Neural cell (in vitro differentiated cells): Measurements from ENCODE around the gene TOP1. TPM values are rescaled to one million over a fixed set of nuclear protein-coding genes. Genes with fewer than 3 reads are reported as not detected.

Experiments
- H2AFZ ChIP-seq: fragments of 200-600, 300-800 bp; sonication (generic), shearing (Covaris generic); 2 replicates; pipeline ENCODE4 v1.6.0; 2014; ENCODE audit warnings: low read depth, mild to moderate bottlenecking, antibody characterized with exemption, low read length, moderate library complexity
- H3F3A ChIP-seq: fragments of 200-600 bp; shearing (Covaris generic); 2 replicates; pipeline ENCODE4 v1.6.1; 2016; ENCODE audit warnings: mild to moderate bottlenecking, moderate library complexity, mixed read lengths, antibody characterized with exemption, low read length; ENCODE audit not compliant: insufficient read depth, poor library complexity, severe bottlenecking
- H3K27ac ChIP-seq: fragments of 200-600, 300-800 bp; sonication (generic), shearing (Covaris generic); 2 replicates; pipeline ENCODE4 v1.5.1; 2014; ENCODE audit warnings: mild to moderate bottlenecking, low read length, moderate library complexity
- H3K27me3 ChIP-seq: fragments of 300-800, 200-600 bp; sonication (generic), shearing (Covaris generic); 2 replicates; pipeline ENCODE4 v1.6.0; 2014; ENCODE audit warnings: mild to moderate bottlenecking, low read depth, low read length, moderate library complexity; ENCODE audit not compliant: insufficient read depth
- H3K36me3 ChIP-seq: fragments of 300-800, 200-600 bp; sonication (generic), shearing (Covaris generic); 2 replicates; pipeline ENCODE4 v1.5.1; 2014; ENCODE audit warnings: mild to moderate bottlenecking, antibody characterized with exemption, low read length, moderate library complexity; ENCODE audit not compliant: insufficient read depth
- H3K4me2 ChIP-seq: fragments of 300-800, 200-600 bp; sonication (generic), shearing (Covaris generic); 2 replicates; pipeline ENCODE4 v1.6.0; 2014; ENCODE audit warnings: mild to moderate bottlenecking, low read length
- H3K4me3 ChIP-seq: fragments of 300-800, 200-600 bp; sonication (generic), shearing (Covaris generic); 2 replicates; pipeline ENCODE4 v1.5.1; 2014; ENCODE audit warnings: mild to moderate bottlenecking, low read length, moderate library complexity
- H3K79me2 ChIP-seq: fragments of 200-600 bp; shearing (Covaris generic); replicated peaks from 2 replicates; pipeline ENCODE4 v1.6.0; 2014; ENCODE audit warnings: mild to moderate bottlenecking, low read length, moderate library complexity; ENCODE audit not compliant: insufficient read depth
- H3K9ac ChIP-seq: fragments of 300-800, 200-600 bp; sonication (generic), shearing (Covaris generic); 2 replicates; pipeline ENCODE4 v1.6.1; 2016; ENCODE audit warnings: mild to moderate bottlenecking, low read length, mixed read lengths
- H3K9me2 ChIP-seq: fragments of 200-600 bp; shearing (Covaris generic); 2 replicates; pipeline ENCODE4 v1.6.1; 2016; ENCODE audit warnings: mild to moderate bottlenecking, low read length, mixed read lengths; ENCODE audit not compliant: insufficient read depth
- H3K9me3 ChIP-seq: fragments of 200-600, 300-800 bp; sonication (generic), shearing (Covaris generic); 2 replicates; pipeline ENCODE4 v1.6.1; 2016; ENCODE audit warnings: mild to moderate bottlenecking, mixed run types, low read length, moderate library complexity, mixed read lengths
- H4K20me1 ChIP-seq: fragments of 200-600 bp; shearing (Covaris generic); 2 replicates; pipeline ENCODE4 v1.6.1; 2016; ENCODE audit warnings: mild to moderate bottlenecking, mixed run types; ENCODE audit not compliant: insufficient read depth
- EP300 ChIP-seq: fragments of 450-650 bp; conservative IDR thresholded peaks from 2 replicates; pipeline ENCODE4 v1.6.1; 2014; ENCODE audit warnings: antibody characterized with exemption, mild to moderate bottlenecking, moderate library complexity; ENCODE audit not compliant: poor library complexity, severe bottlenecking
- EZH2 ChIP-seq: fragments of 200-600, 300-800 bp; shearing (Covaris generic), sonication (generic); IDR thresholded peaks from 2 replicates; pipeline ENCODE4 v1.6.1; 2014; ENCODE audit warnings: antibody characterized with exemption, low read length, borderline replicate concordance, mild to moderate bottlenecking; ENCODE audit not compliant: insufficient read depth, poor library complexity, severe bottlenecking
- MXI1 ChIP-seq: fragments of 450-650 bp; conservative IDR thresholded peaks from 2 replicates; pipeline ENCODE4 v1.6.1; 2014; ENCODE audit warnings: antibody characterized with exemption, mild to moderate bottlenecking; ENCODE audit not compliant: poor library complexity, severe bottlenecking
- POLR2AphosphoS5 ChIP-seq: IDR thresholded peaks from 2 replicates; pipeline ENCODE4 v1.6.1; 2012
- SMC3 ChIP-seq: fragments of 450-650 bp; conservative IDR thresholded peaks from 2 replicates; pipeline ENCODE4 v1.6.1; 2014; ENCODE audit warnings: antibody characterized with exemption, mild to moderate bottlenecking, moderate library complexity; ENCODE audit not compliant: poor library complexity
- TAF1 ChIP-seq: IDR thresholded peaks from 2 replicates; pipeline ENCODE4 v1.6.1; 2012; ENCODE audit warnings: low read depth
- polyA plus RNA-seq: library from polyadenylated mRNA; depleted of rRNA; stranded (reverse); fragments of >200 nt; gene quantifications from 2 replicates; pipeline ENCODE4 v1.2.3, GENCODE V29; 2014
- TF ChIP-seq, protein P1 (sequence below): IDR thresholded peaks from 2 replicates; pipeline ENCODE4 v1.6.1; 2012; ENCODE audit warnings: borderline replicate concordance
- TF ChIP-seq, protein P2 (sequence below): fragments of 450-650 bp; IDR thresholded peaks from 2 replicates; pipeline ENCODE4 v1.5.1; 2014; ENCODE audit warnings: antibody characterized with exemption, mild to moderate bottlenecking, moderate library complexity; ENCODE audit not compliant: poor library complexity, severe bottlenecking

The TOP1 gene
- polyA plus RNA-seq, 1 donor from 2014 or later: 33.2 TPM

DNA sequence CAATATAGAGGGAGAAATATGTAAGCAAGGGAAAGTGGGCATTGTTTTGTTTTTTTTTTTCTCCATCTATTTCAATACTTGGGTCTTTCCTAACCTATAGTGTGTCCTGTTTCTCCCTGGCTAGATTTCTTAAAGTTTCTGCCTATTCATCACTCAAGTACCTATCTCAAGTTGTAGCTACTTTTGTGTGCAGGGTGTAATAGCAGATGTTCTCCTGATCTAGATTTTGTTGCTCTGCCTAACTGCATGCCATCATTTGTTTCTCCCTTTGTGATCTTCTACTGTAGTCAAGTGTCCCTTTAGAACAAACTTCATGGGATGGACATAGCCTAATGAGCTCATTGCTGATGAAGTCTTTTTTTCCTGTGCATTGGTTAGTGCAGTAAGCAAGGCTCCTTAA, 45.8 kb downstream of the TOP1 start:
- TF ChIP-seq, protein P1, sequence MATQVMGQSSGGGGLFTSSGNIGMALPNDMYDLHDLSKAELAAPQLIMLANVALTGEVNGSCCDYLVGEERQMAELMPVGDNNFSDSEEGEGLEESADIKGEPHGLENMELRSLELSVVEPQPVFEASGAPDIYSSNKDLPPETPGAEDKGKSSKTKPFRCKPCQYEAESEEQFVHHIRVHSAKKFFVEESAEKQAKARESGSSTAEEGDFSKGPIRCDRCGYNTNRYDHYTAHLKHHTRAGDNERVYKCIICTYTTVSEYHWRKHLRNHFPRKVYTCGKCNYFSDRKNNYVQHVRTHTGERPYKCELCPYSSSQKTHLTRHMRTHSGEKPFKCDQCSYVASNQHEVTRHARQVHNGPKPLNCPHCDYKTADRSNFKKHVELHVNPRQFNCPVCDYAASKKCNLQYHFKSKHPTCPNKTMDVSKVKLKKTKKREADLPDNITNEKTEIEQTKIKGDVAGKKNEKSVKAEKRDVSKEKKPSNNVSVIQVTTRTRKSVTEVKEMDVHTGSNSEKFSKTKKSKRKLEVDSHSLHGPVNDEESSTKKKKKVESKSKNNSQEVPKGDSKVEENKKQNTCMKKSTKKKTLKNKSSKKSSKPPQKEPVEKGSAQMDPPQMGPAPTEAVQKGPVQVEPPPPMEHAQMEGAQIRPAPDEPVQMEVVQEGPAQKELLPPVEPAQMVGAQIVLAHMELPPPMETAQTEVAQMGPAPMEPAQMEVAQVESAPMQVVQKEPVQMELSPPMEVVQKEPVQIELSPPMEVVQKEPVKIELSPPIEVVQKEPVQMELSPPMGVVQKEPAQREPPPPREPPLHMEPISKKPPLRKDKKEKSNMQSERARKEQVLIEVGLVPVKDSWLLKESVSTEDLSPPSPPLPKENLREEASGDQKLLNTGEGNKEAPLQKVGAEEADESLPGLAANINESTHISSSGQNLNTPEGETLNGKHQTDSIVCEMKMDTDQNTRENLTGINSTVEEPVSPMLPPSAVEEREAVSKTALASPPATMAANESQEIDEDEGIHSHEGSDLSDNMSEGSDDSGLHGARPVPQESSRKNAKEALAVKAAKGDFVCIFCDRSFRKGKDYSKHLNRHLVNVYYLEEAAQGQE: no peak
- TF ChIP-seq MXI1: no peak
- no peak for TF ChIP-seq EP300
- no peak for TF ChIP-seq TAF1
- TF ChIP-seq SMC3: no peak
- TF ChIP-seq, protein P2, sequence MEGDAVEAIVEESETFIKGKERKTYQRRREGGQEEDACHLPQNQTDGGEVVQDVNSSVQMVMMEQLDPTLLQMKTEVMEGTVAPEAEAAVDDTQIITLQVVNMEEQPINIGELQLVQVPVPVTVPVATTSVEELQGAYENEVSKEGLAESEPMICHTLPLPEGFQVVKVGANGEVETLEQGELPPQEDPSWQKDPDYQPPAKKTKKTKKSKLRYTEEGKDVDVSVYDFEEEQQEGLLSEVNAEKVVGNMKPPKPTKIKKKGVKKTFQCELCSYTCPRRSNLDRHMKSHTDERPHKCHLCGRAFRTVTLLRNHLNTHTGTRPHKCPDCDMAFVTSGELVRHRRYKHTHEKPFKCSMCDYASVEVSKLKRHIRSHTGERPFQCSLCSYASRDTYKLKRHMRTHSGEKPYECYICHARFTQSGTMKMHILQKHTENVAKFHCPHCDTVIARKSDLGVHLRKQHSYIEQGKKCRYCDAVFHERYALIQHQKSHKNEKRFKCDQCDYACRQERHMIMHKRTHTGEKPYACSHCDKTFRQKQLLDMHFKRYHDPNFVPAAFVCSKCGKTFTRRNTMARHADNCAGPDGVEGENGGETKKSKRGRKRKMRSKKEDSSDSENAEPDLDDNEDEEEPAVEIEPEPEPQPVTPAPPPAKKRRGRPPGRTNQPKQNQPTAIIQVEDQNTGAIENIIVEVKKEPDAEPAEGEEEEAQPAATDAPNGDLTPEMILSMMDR: no peak
- no peak overlapping the region for H3K4me3 ChIP-seq
- H3K9ac ChIP-seq: no peak overlapping the region
- H3K79me2 ChIP-seq: peaks cover 46% of the 10 kb centered on the region
- H3K27ac ChIP-seq: no peak overlapping the region
- H3K9me2 ChIP-seq: no peaks in the 10 kb centered on the region
- no peaks in the 10 kb centered on the region for H3K27me3 ChIP-seq
- peaks cover 4% of the 10 kb centered on the region for H3K36me3 ChIP-seq
- H3K9me3 ChIP-seq: no peaks in the 10 kb centered on the region
- no peak overlapping the region for H3K4me2 ChIP-seq
- no peaks in the 10 kb centered on the region for H3F3A ChIP-seq
- peaks cover 8% of the 10 kb centered on the region for H4K20me1 ChIP-seq
- H2AFZ ChIP-seq: no peak overlapping the region

DNA sequence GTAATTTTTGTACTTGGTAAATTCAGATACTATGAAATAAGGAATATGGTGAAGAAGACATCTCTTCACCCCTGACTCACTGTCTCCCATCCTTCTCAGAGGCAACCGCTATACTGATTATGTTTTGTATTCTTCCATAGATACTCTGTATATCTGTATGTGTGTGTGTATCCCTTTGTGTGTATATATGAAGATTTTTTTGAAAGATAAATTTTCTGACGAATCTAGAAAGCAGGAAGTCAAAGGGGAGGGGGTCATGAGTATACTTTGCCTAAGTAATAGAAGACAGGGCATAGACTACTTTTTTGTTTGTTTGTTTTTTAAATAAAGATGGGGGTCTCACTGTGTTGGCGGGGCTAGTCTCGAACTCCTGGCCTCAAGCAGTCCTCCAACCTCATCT, 48.2 kb downstream of the TOP1 start:
- Histone ChIP-seq H3K9me3 (no peaks in the 10 kb centered on the region), H3K4me2 (no peak overlapping the region), H3K27ac (no peak overlapping the region), H3K79me2 (peaks cover 31% of the 10 kb centered on the region), H3K4me3 (no peak overlapping the region), H3K27me3 (no peaks in the 10 kb centered on the region), H4K20me1 (peaks cover 8% of the 10 kb centered on the region), H3K9ac (no peak overlapping the region), H3K36me3 (peaks cover 14% of the 10 kb centered on the region), H3F3A (no peaks in the 10 kb centered on the region), H3K9me2 (no peaks in the 10 kb centered on the region), H2AFZ (no peak overlapping the region)
- TF ChIP-seq EP300 (no peak), MXI1 (no peak), EZH2 (no peak), POLR2AphosphoS5 (no peak)

DNA sequence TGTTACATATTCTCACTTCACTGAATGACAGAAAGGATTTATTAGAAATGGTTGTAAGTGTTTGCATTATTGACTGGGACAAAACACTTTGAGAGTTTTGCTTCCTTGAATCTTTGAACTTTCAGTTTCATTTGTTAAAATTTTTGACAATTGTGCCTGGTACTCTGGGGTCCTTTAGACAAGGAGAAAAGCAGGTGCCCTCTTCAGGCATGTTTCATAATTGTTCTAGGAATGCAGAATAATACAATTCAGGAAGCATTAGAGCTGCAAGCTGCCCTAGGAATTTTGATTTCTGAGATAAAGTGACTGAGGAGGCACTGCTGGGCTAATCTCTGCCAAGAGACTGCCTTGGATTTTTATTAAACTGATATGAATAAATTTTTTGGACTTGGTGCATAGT, 49.7 kb downstream of the TOP1 start:
- TF ChIP-seq, protein P2: peak; percentile 19
- TF ChIP-seq EZH2: no peak
- H3K9me2 ChIP-seq: no peaks in the 10 kb centered on the region
- H2AFZ ChIP-seq: no peak overlapping the region
- no peaks in the 10 kb centered on the region for H3K27me3 ChIP-seq
- no peak overlapping the region for H3K27ac ChIP-seq
- peaks cover 31% of the 10 kb centered on the region for H3K79me2 ChIP-seq
- no peak overlapping the region for H3K4me2 ChIP-seq
- H3K36me3 ChIP-seq: peaks cover 15% of the 10 kb centered on the region
- H3F3A ChIP-seq: no peaks in the 10 kb centered on the region
- no peak overlapping the region for H3K9ac ChIP-seq
- no peaks in the 10 kb centered on the region for H3K9me3 ChIP-seq
- H4K20me1 ChIP-seq: no peaks in the 10 kb centered on the region
- no peak overlapping the region for H3K4me3 ChIP-seq
